Endothelial cell of umbilical vein (primary cell): ENCODE results near the gene CDHR1. TPM values are rescaled to one million over a fixed set of nuclear protein-coding genes. Genes with fewer than 3 reads are reported as not detected.

ENCODE experiments used
- BruUV-seq: library from RNA; stranded (reverse); fragments of 400-500 nt; replicated peaks from 2 replicates; lab custom pipeline; 2021; lab: Mats Ljungman, UMichigan
- CTCF ChIA-PET: fragments of 300-600, 350-600 bp; sonication (Branson Sonifier 250); formaldehyde crosslinking; loops from one replicate; lab custom pipeline; 2021; ENCODE audit warnings: antibody characterized with exemption, inconsistent platforms; lab: Charles Lee
- POLR2A ChIA-PET: fragments of 300-600, 350-600 bp; sonication (Branson Sonifier 250); formaldehyde crosslinking; loops from one replicate; lab custom pipeline; 2021; ENCODE audit warnings: antibody characterized with exemption, inconsistent platforms; lab: Charles Lee
- DNase-seq: peaks from one replicate; pipeline ENCODE4 v3.0.0-alpha.2; 2011; ENCODE audit warnings: low read depth, low spot score
- FAIRE-seq: peaks from 2 replicates; lab custom pipeline; 2011; peaks lifted over from hg19 to GRCh38; lab: Jason Lieb, UNC
- H2AFZ ChIP-seq: 2 replicates; pipeline ENCODE4 v1.6.0; 2012; ENCODE audit warnings: low read depth, low read length, control low read depth, inconsistent platforms
- H3K27ac ChIP-seq: 2 replicates; pipeline ENCODE4 v1.5.1; 2011; ENCODE audit warnings: low read depth, mild to moderate bottlenecking, control low read depth, low read length, moderate library complexity; ENCODE audit not compliant: insufficient read depth
- H3K27me3 ChIP-seq, 2 experiments: 2 replicates each; pipeline versions ENCODE4 v1.6.0 to v1.6.1; 2011; ENCODE audit warnings: low read length in 2 of 2, mixed read lengths in 1 of 2; ENCODE audit not compliant: control insufficient read depth in 2 of 2, insufficient read depth in 2 of 2
- H3K36me3 ChIP-seq, 2 experiments: 2 replicates in 1 of 2; 3 replicates in 1 of 2; pipeline ENCODE4 v1.5.1; 2011; ENCODE audit warnings: low read length in 2 of 2, mild to moderate bottlenecking in 1 of 2, moderate library complexity in 1 of 2; ENCODE audit not compliant: control insufficient read depth in 2 of 2, insufficient read depth in 2 of 2; ENCODE audit errors: extremely low read depth in 1 of 2
- H3K4me1 ChIP-seq: 3 replicates; pipeline ENCODE4 v1.5.1; 2011; ENCODE audit warnings: mild to moderate bottlenecking, low read length; ENCODE audit not compliant: control insufficient read depth, insufficient read depth; ENCODE audit errors: extremely low read depth
- H3K4me2 ChIP-seq: 2 replicates; pipeline ENCODE4 v1.6.1; 2011; ENCODE audit warnings: low read length, control low read depth, mixed read lengths; ENCODE audit not compliant: insufficient read depth
- H3K4me3 ChIP-seq, 3 experiments: fragments of 200-600 bp in 1 of 3; sonication (generic), shearing (Covaris generic) in 1 of 3; replicated peaks in 1 of 3; 2 replicates each; pipeline ENCODE4 v1.5.1; 2011 to 2016; ENCODE audit warnings: control low read depth in 3 of 3, low read length in 3 of 3, mild to moderate bottlenecking in 2 of 3, inconsistent platforms in 1 of 3, low read depth in 1 of 3, moderate library complexity in 1 of 3; ENCODE audit not compliant: insufficient read depth in 1 of 3
- H3K79me2 ChIP-seq: 2 replicates; pipeline ENCODE4 v1.6.0; 2012; ENCODE audit warnings: low read length, inconsistent platforms; ENCODE audit not compliant: control insufficient read depth, insufficient read depth
- H3K9ac ChIP-seq: replicated peaks from 2 replicates; pipeline ENCODE3; 2011; ENCODE audit warnings: low read length, control low read depth; ENCODE audit not compliant: insufficient read depth; ENCODE audit errors: extremely low read depth
- H3K9me1 ChIP-seq: replicated peaks from 3 replicates; pipeline ENCODE4 v1.6.0; 2011; ENCODE audit warnings: mild to moderate bottlenecking, low read length; ENCODE audit not compliant: control insufficient read depth, insufficient read depth; ENCODE audit errors: extremely low read depth
- H3K9me3 ChIP-seq: replicated peaks from 2 replicates; pipeline ENCODE4 v1.5.1; 2012; ENCODE audit warnings: low read length, inconsistent platforms; ENCODE audit not compliant: control insufficient read depth, insufficient read depth
- H4K20me1 ChIP-seq: replicated peaks from 2 replicates; pipeline ENCODE3; 2011; ENCODE audit warnings: mild to moderate bottlenecking, low read length; ENCODE audit not compliant: control insufficient read depth, insufficient read depth; ENCODE audit errors: extremely low read depth
- EZH2 ChIP-seq: IDR thresholded peaks from 2 replicates; pipeline ENCODE4 v1.6.1; 2012; ENCODE audit warnings: borderline replicate concordance, low read depth, mild to moderate bottlenecking, moderate library complexity, low read length, inconsistent platforms; ENCODE audit not compliant: severe bottlenecking
- FOS ChIP-seq: IDR thresholded peaks from 2 replicates; pipeline ENCODE4 v1.6.1; 2011; ENCODE audit warnings: mild to moderate bottlenecking, low read length, moderate library complexity, borderline replicate concordance; ENCODE audit not compliant: insufficient read depth
- GATA2 ChIP-seq: IDR thresholded peaks from 2 replicates; pipeline ENCODE4 v1.7.0; 2011; ENCODE audit warnings: low read depth, mild to moderate bottlenecking, moderate library complexity, mixed read lengths, low read length; ENCODE audit not compliant: insufficient read length, insufficient read depth
- JUN ChIP-seq: IDR thresholded peaks from 2 replicates; pipeline ENCODE4 v1.6.1; 2011; ENCODE audit warnings: borderline replicate concordance, low read depth; ENCODE audit not compliant: insufficient read length, insufficient read depth
- MYC ChIP-seq: IDR thresholded peaks from one replicate; pipeline ENCODE4 v1.6.1; 2011; ENCODE audit warnings: mild to moderate bottlenecking, low read depth, low read length
- POLR2A ChIP-seq: IDR thresholded peaks from 2 replicates; pipeline ENCODE4 v1.6.1; 2012; ENCODE audit warnings: low read depth, mild to moderate bottlenecking, control low read depth, low read length
- POLR2AphosphoS5 ChIP-seq: IDR thresholded peaks from 2 replicates; pipeline ENCODE4 v1.6.1; 2012; ENCODE audit warnings: low read depth, mild to moderate bottlenecking, control low read depth, low read length, moderate library complexity; ENCODE audit not compliant: insufficient read depth
- dilution Hi-C: fragments of 300-500 bp; cut with MboI; formaldehyde crosslinking; loops from one replicate; pipeline ENCODE4 v1.15.0; 2019; ENCODE audit warnings: low sequenced_read_pairs; ENCODE audit not compliant: extremely low pct_ligation_motif_present
- intact Hi-C: fragments of 100-400 bp; cut with micrococcal nuclease; formaldehyde crosslinking; loops from one replicate; pipeline ENCODE4 v1.10.0; 2022
- polyA plus RNA-seq, 4 experiments: library from polyadenylated mRNA; depleted of rRNA in 3 of 4; stranded (reverse) in 3 of 4; unstranded in 1 of 4; fragments of >200 nt; gene quantifications; 2 replicates each; pipeline versions ENCODE4 v1.2.1 to v1.2.3, GENCODE V29; 2011 to 2012; ENCODE audit warnings: missing spikeins in 1 of 4
- total RNA-seq: library from RNA; stranded (reverse); gene quantifications from 2 replicates; pipeline ENCODE4 v1.2.3, GENCODE V29; 2021
- TF ChIP-seq, protein P1 (sequence below), 2 donors: IDR thresholded peaks; 1 replicate in 1 of 2; 2 replicates in 1 of 2; pipeline ENCODE4 v1.5.1; 2011; ENCODE audit warnings: low read length in 2 of 2, mild to moderate bottlenecking in 2 of 2, moderate library complexity in 2 of 2, control low read depth in 1 of 2, inconsistent platforms in 1 of 2, low read depth in 1 of 2; ENCODE audit not compliant: insufficient read depth in 1 of 2; ENCODE audit errors: extremely low read depth in 1 of 2
- TF ChIP-seq, protein P2 (sequence below): IDR thresholded peaks from 2 replicates; pipeline ENCODE4 v1.6.1; 2011; ENCODE audit not compliant: insufficient read depth, insufficient read length

The CDHR1 gene
- total and polyA plus RNA-seq, 2 donors (not counting 3 experiments of a cell fraction or from before 2014, with no cell fraction given), result 0.11 to 0.53 TPM

DNA sequence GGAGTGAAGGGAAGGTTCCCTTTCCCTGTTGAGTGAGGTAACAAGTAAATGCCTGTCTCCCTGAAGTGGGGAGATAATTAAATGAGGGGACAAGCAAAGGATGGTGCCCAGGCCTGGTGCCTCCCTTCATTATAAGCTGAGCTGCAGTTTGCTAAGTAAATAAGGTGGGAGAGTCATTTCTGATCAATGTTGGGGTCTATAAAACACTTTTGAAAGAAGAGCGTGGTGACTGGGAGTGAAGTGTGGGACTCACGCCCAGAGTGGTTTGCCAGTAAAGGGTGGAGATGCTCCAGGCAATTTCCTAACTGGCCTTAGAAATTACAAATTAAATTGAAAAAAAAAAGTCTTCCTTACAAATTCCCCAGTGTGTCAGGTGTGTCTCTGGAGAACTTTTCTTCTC, 30.3 kb upstream of the CDHR1 start:
- Histone ChIP-seq H3K4me2 (no peak overlapping the region), H4K20me1 (no peaks in the 10 kb centered on the region), H3K9ac (no peak overlapping the region), H3K27ac (no peak overlapping the region), H3K9me1 (no peaks in the 10 kb centered on the region), H3K79me2 (no peaks in the 10 kb centered on the region), H3K4me1 (no peaks in the 10 kb centered on the region), H3K27me3 (peaks cover 3 to 5% of the 10 kb centered on the region in 2 experiments), H3K9me3 (no peaks in the 10 kb centered on the region), H2AFZ (no peak overlapping the region), H3K4me3 (no peak overlapping the region), H3K36me3 (no peaks in the 10 kb centered on the region)
- BruUV-seq, result no TSS peak
- TF ChIP-seq GATA2 (no peak), JUN (no peak), POLR2A (no peak)
- TF ChIP-seq, protein P1, sequence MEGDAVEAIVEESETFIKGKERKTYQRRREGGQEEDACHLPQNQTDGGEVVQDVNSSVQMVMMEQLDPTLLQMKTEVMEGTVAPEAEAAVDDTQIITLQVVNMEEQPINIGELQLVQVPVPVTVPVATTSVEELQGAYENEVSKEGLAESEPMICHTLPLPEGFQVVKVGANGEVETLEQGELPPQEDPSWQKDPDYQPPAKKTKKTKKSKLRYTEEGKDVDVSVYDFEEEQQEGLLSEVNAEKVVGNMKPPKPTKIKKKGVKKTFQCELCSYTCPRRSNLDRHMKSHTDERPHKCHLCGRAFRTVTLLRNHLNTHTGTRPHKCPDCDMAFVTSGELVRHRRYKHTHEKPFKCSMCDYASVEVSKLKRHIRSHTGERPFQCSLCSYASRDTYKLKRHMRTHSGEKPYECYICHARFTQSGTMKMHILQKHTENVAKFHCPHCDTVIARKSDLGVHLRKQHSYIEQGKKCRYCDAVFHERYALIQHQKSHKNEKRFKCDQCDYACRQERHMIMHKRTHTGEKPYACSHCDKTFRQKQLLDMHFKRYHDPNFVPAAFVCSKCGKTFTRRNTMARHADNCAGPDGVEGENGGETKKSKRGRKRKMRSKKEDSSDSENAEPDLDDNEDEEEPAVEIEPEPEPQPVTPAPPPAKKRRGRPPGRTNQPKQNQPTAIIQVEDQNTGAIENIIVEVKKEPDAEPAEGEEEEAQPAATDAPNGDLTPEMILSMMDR (IDR thresholded peaks at IDR 0.05; ENCODE audit: extremely low read depth in 1 of 2, insufficient read depth in 1 of 2, low read depth in 1 of 2, low read length in 2 of 2), result no peak
- ChIA-PET POLR2A (no interaction called here), CTCF (interaction anchor here (0.6 to 2.6 kb wide), 2 partner anchors 8 to 16 kb away, joined by 3 to 12 read pairs; no protein-coding TSS in a partner anchor)
- no peak for DNase-seq
- no peak for FAIRE-seq
- intact Hi-C loops, result no loop called here
- dilution Hi-C loops, result no loop called here

DNA sequence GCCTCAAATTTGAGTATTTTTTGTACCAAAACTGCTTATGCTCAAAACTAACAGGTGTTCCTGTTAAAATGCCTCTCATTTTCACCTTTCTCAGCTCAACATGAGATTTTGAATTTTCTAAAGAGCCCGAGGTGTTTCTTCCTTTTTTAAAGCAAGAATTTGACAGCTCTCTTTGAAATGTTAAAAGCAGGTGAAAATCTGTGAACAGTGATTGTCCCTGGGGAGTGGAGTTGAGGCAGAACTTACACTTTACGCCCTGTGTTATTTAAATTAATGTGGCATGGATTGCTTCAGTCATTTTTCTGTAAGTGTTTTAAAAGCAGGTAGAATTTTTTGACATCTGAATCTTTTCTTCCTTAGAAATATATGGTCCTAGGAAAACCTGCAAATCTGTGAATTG, 29.9 kb upstream of the CDHR1 start:
- Histone ChIP-seq H4K20me1 (no peaks in the 10 kb centered on the region), H3K27me3 (peaks cover 2 to 3% of the 10 kb centered on the region in 2 experiments), H3K9me3 (no peaks in the 10 kb centered on the region), H3K9ac (no peak overlapping the region), H3K4me2 (no peak overlapping the region), H3K4me1 (no peaks in the 10 kb centered on the region), H3K27ac (no peak overlapping the region), H3K4me3 (no peak overlapping the region), H3K36me3 (no peaks in the 10 kb centered on the region), H3K9me1 (no peaks in the 10 kb centered on the region), H2AFZ (no peak overlapping the region), H3K79me2 (no peaks in the 10 kb centered on the region)
- FAIRE-seq (no peak), DNase-seq (no peak)
- dilution Hi-C loops, result no loop called here
- CTCF ChIA-PET, result interaction anchor here (0.6 to 2.6 kb wide), 3 partner anchors 9 to 373 kb away, joined by 3 to 12 read pairs (median 3); no protein-coding TSS in a partner anchor
- BruUV-seq, result no TSS peak
- TF ChIP-seq MYC (no peak), JUN (no peak), POLR2AphosphoS5 (no peak), EZH2 (no peak), FOS (no peak), POLR2A (no peak)
- TF ChIP-seq, protein P2, sequence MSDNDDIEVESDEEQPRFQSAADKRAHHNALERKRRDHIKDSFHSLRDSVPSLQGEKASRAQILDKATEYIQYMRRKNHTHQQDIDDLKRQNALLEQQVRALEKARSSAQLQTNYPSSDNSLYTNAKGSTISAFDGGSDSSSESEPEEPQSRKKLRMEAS, result no peak
- TF ChIP-seq, protein P1 (IDR thresholded peaks at IDR 0.05; ENCODE audit: extremely low read depth in 1 of 2, insufficient read depth in 1 of 2, low read depth in 1 of 2, low read length in 2 of 2), result no peak
- POLR2A ChIA-PET, result no interaction called here
- intact Hi-C loops, result no loop called here
